ENCODE measurements around the gene NEK6.

The NEK6 gene

DNA sequence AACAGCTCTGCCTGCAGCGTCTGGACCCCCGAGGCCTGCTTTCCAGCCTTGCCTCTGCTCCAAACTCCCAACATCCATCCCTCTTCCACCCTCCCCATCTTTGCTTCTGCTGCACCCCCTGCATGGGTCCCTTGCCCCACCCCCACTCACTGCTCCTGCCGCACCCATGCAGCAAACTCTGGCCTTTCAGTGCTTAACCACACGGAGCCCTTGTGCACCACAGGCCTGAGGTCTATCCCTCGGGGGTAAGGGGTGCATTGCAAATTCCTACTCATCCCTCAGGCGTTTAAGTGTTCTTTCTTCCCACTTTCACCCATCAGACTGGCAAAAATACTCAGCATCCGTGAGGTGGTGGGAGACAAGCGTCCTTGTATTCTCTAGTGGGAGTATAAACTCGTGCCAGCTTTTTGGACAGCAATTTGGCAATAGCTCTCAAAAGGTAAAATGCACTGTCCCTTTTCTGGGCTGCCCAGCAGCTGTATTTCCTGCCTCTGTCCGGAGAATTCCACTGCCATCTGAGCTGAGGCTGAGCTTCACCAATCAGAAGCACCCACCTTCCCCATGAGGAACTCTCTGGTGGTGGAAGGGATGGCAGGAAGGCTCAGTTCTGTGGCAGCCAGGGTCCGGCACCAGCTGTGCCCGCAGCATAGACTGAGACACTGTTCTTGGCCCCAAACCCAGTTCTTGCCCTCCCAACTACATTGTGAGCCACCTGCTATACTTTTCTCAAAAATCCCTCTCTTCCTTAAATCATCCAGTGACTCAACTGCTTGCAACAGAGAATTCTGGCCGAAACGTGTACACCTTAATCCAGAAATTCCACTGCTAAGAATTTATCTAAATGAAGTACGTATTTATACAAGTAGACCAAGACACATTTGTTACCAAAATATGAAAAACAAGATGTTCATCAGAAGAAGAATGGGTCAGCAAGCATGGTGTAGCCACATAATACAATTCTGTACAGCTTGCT, 142.5 kb downstream of the NEK6 start:
- DNase-seq (ENCODE audit: low read depth), result no peak

Measured in stimulated activated CD8-positive, alpha-beta memory T cell treated with anti-CD3 and anti-CD28 coated beads, Interleukin-12 subunit alpha, Interleukin-12 subunit beta, amount 100 ng/mL, for 1 hour (primary cell).